AG10803 (cell line): ENCODE data around the gene ANXA5.

Source experiments
- DNase-seq: peaks from one replicate; pipeline ENCODE4 v3.0.0; 2010; ENCODE audit warnings: low read depth
- H3K4me3 ChIP-seq: 2 replicates; pipeline ENCODE4 v1.5.1; 2011; ENCODE audit warnings: mild to moderate bottlenecking, low read length, control low read depth
- TF ChIP-seq, protein P1 (sequence below): conservative IDR thresholded peaks from 2 replicates; pipeline ENCODE4 v1.5.1; 2011; ENCODE audit warnings: mild to moderate bottlenecking, low read length, control low read depth, inconsistent platforms

Gene ANXA5

DNA sequence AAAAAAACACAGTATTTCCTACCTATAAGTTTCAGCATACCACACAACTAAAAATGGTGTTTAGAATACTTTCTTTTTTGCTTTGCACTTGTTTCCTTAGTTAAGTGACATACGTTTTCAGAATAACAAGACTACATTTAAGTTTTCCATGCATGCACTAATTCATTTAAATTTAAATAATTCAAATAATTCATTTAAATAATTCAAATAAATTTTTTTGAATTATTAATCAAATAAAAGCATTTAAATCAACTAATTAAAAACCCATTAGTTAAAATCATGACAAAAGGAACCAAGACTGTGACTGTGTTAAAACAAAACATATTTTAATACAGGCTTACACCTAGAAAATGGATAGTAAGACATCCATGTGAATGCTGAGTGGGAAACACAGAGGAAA lies 12.8 kb downstream of the ANXA5 start:
- no peak overlapping the region for H3K4me3 ChIP-seq
- no peak for DNase-seq
- TF ChIP-seq, protein P1, sequence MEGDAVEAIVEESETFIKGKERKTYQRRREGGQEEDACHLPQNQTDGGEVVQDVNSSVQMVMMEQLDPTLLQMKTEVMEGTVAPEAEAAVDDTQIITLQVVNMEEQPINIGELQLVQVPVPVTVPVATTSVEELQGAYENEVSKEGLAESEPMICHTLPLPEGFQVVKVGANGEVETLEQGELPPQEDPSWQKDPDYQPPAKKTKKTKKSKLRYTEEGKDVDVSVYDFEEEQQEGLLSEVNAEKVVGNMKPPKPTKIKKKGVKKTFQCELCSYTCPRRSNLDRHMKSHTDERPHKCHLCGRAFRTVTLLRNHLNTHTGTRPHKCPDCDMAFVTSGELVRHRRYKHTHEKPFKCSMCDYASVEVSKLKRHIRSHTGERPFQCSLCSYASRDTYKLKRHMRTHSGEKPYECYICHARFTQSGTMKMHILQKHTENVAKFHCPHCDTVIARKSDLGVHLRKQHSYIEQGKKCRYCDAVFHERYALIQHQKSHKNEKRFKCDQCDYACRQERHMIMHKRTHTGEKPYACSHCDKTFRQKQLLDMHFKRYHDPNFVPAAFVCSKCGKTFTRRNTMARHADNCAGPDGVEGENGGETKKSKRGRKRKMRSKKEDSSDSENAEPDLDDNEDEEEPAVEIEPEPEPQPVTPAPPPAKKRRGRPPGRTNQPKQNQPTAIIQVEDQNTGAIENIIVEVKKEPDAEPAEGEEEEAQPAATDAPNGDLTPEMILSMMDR, result no peak

DNA sequence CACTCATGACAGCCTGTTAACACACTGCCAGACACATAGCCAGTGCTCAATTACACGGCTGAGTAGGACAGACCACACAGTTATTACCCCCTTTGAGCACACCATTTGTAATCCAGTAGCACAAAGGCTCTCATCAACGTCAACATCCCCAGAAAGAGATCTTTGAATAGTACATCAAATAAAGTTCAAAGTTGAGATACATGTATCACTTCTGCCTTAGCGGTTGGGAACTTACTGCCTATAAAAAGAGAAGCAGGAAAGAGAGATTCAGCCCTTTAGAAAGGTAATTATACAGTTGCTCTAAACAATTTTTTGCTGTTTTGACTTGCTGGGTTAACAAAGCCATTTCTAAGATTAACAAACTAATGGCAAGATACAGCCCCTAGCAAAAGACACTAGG lies 16.2 kb downstream of the ANXA5 start:
- TF ChIP-seq, protein P1, result no peak

DNA sequence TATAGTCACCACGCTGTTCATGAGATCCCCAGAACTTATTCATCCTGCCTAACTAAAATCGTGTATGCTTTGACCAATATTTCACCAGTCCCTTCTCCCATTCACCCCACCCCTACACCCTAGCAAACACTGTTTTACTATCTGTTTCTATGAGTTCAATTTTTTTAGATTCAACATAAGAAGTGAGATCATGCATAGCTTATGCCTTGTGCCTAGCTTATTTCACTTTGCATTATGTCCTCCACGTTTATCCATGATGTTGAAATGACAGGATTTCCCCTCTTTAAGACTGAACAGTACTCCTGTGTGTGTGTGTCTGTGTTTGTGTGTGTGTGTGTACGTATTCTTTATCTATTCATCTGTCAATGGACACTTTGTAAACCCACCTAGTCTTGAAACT lies 16.8 kb downstream of the ANXA5 start:
- TF ChIP-seq, protein P1, result no peak

More for the DNA sequence above, 16.2 kb downstream of the ANXA5 start:
- no peak overlapping the region for H3K4me3 ChIP-seq
- DNase-seq, result no peak

GRCh38 chr4:121679267-121679666 lies 17.5 kb downstream of the ANXA5 start:
- TF ChIP-seq, protein P1, result no peak
- no peak overlapping the region for H3K4me3 ChIP-seq
- no peak for DNase-seq

More for the DNA sequence above, 16.8 kb downstream of the ANXA5 start:
- no peak for DNase-seq
- no peak overlapping the region for H3K4me3 ChIP-seq

GRCh38 chr4:121677524-121677923 lies 19.3 kb downstream of the ANXA5 start:
- H3K4me3 ChIP-seq, result no peak overlapping the region
- TF ChIP-seq, protein P1, result no peak
- DNase-seq, result no peak

GRCh38 chr4:121676345-121677075 lies 20.3 kb downstream of the ANXA5 start:
- H3K4me3 ChIP-seq, result no peak overlapping the region
- TF ChIP-seq, protein P1, result no peak
- DNase-seq, result no peak

DNA sequence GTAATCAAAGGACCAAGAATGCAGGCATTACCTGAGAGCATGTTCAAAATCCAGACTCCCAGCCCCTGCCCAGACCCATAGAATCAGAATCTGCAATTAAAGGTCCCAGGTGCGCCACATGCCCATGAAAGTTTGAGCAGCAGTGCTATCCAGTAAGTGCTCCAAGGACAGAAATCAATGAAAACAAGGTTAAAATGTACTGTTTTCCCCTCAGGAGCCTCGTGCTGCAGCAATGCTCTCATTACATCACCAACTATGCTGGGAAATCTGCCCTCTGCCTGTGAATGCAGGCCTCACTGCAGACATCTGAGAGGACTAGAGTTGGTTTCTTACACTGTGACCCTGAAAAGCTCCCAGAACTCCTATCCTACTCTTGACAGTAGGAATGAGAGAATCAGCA lies 21.1 kb downstream of the ANXA5 start:
- H3K4me3 ChIP-seq, result no peak overlapping the region
- peak; percentile 35 for DNase-seq
- TF ChIP-seq, protein P1, result peak; percentile 43
